ENCODE measurements around the gene CNTN4. TPM values are rescaled to one million over a fixed set of nuclear protein-coding genes. Genes with fewer than 3 reads are reported as not detected.
"Not testable (repeated sequence)": the region's sequence is repeated elsewhere in the genome, so short reads cannot be mapped to it uniquely, and the experiment has no call there.

Gene CNTN4
- polyA plus RNA-seq, 1 donor from 2014 or later = not detected

GRCh38 chr3:2984005-2984830 is 885.6 kb downstream of the CNTN4 start:
- H3K4me1 Mint-ChIP-seq = no peaks in the 10 kb centered on the region

GRCh38 chr3:2984831-2985220 is 886.2 kb downstream of the CNTN4 start:
- Mint-ChIP-seq H3K27me3 (no peaks in the 10 kb centered on the region), H3K27ac (no peak overlapping the region), H3K9me3 (no peaks in the 10 kb centered on the region), H3K4me3 (no peak overlapping the region), H3K4me1 (no peaks in the 10 kb centered on the region), H3K36me3 (no peaks in the 10 kb centered on the region)

More at GRCh38 chr3:2984005-2984830, 885.6 kb downstream of the CNTN4 start:
- Mint-ChIP-seq H3K4me3 (no peak overlapping the region), H3K9me3 (no peaks in the 10 kb centered on the region), H3K27me3 (no peaks in the 10 kb centered on the region), H3K27ac (no peak overlapping the region), H3K36me3 (no peaks in the 10 kb centered on the region)

GRCh38 chr3:2985479-2985878 is 886.8 kb downstream of the CNTN4 start:
- no peaks in the 10 kb centered on the region for H3K4me1 Mint-ChIP-seq
- H3K4me3 Mint-ChIP-seq = no peak overlapping the region
- H3K27me3 Mint-ChIP-seq = peaks cover 3% of the 10 kb centered on the region
- no peak overlapping the region for H3K27ac Mint-ChIP-seq
- H3K9me3 Mint-ChIP-seq = no peaks in the 10 kb centered on the region
- H3K36me3 Mint-ChIP-seq = no peaks in the 10 kb centered on the region

- Mint-ChIP-seq H3K4me1 (peaks cover 0 to 4% (median 0%) of the 10 kb centered on the region in 3 donors), H3K27me3 (peaks cover 3% of the 10 kb centered on the region), H3K9me3 (no peaks in the 10 kb centered on the region), H3K4me3 (no peak overlapping the region), H3K27ac (no peak overlapping the region), H3K36me3 (no peaks in the 10 kb centered on the region)
Measured at GRCh38 chr3:2992534-2992933, 893.9 kb downstream of the CNTN4 start.

GRCh38 chr3:2993130-2993529 is 894.5 kb downstream of the CNTN4 start:
- H3K36me3 Mint-ChIP-seq, H3K27me3 Mint-ChIP-seq, H3K27ac Mint-ChIP-seq, H3K4me3 Mint-ChIP-seq, H3K9me3 Mint-ChIP-seq, H3K4me1 Mint-ChIP-seq: not testable (repeated sequence)

GRCh38 chr3:2993736-2994135 is 895.1 kb downstream of the CNTN4 start:
- peaks cover 3% of the 10 kb centered on the region for H3K27me3 Mint-ChIP-seq
- no peak overlapping the region for H3K27ac Mint-ChIP-seq
- peaks cover 0 to 4% (median 0%) of the 10 kb centered on the region in 3 donors for H3K4me1 Mint-ChIP-seq
- no peaks in the 10 kb centered on the region for H3K9me3 Mint-ChIP-seq
- no peak overlapping the region for H3K4me3 Mint-ChIP-seq
- H3K36me3 Mint-ChIP-seq = no peaks in the 10 kb centered on the region

GRCh38 chr3:2995195-2995594 is 896.5 kb downstream of the CNTN4 start:
- Mint-ChIP-seq H3K36me3 (peaks cover 2% of the 10 kb centered on the region), H3K27me3 (peaks cover 4% of the 10 kb centered on the region), H3K9me3 (peaks cover 0 to 6% (median 4%) of the 10 kb centered on the region in 3 donors), H3K4me1 (peaks cover 0 to 4% (median 0%) of the 10 kb centered on the region in 3 donors), H3K4me3 (no peak overlapping the region), H3K27ac (no peak overlapping the region)

GRCh38 chr3:3005146-3005744 is 906.6 kb downstream of the CNTN4 start:
- H3K9me3 Mint-ChIP-seq = peaks cover 0 to 1% (median 1%) of the 10 kb centered on the region in 3 donors
- no peak overlapping the region for H3K27ac Mint-ChIP-seq
- no peaks in the 10 kb centered on the region for H3K4me1 Mint-ChIP-seq
- H3K4me3 Mint-ChIP-seq = no peak overlapping the region
- H3K36me3 Mint-ChIP-seq = no peaks in the 10 kb centered on the region
- H3K27me3 Mint-ChIP-seq = peaks cover 8% of the 10 kb centered on the region

GRCh38 chr3:3013317-3014052 is 914.8 kb downstream of the CNTN4 start:
- Mint-ChIP-seq H3K27me3 (peaks cover 10% of the 10 kb centered on the region), H3K4me1 (peaks cover 0 to 3% (median 0%) of the 10 kb centered on the region in 3 donors), H3K36me3 (no peaks in the 10 kb centered on the region), H3K27ac (no peak overlapping the region), H3K9me3 (peaks cover 0 to 1% (median 1%) of the 10 kb centered on the region in 3 donors), H3K4me3 (no peak overlapping the region)

GRCh38 chr3:3015185-3016089 is 916.8 kb downstream of the CNTN4 start:
- H3K4me3 Mint-ChIP-seq = no peak overlapping the region
- H3K4me1 Mint-ChIP-seq = peaks cover 0 to 3% (median 0%) of the 10 kb centered on the region in 3 donors
- H3K36me3 Mint-ChIP-seq = no peaks in the 10 kb centered on the region
- no peak overlapping the region for H3K27ac Mint-ChIP-seq
- H3K27me3 Mint-ChIP-seq = peaks cover 12% of the 10 kb centered on the region
- H3K9me3 Mint-ChIP-seq = no peaks in the 10 kb centered on the region

GRCh38 chr3:3016226-3016625 is 917.6 kb downstream of the CNTN4 start:
- Mint-ChIP-seq H3K27me3 (peaks cover 12% of the 10 kb centered on the region), H3K9me3 (no peaks in the 10 kb centered on the region), H3K27ac (no peak overlapping the region), H3K36me3 (no peaks in the 10 kb centered on the region), H3K4me3 (no peak overlapping the region), H3K4me1 (peaks cover 0 to 3% (median 0%) of the 10 kb centered on the region in 3 donors)

GRCh38 chr3:3020209-3020608 is 921.5 kb downstream of the CNTN4 start:
- H3K4me3 Mint-ChIP-seq = no peak overlapping the region
- H3K27ac Mint-ChIP-seq = no peak overlapping the region
- H3K27me3 Mint-ChIP-seq = peaks cover 11% of the 10 kb centered on the region
- no peaks in the 10 kb centered on the region for H3K36me3 Mint-ChIP-seq
- H3K9me3 Mint-ChIP-seq = no peaks in the 10 kb centered on the region
- H3K4me1 Mint-ChIP-seq = no peaks in the 10 kb centered on the region

GRCh38 chr3:3023111-3023745 is 924.6 kb downstream of the CNTN4 start:
- H3K27ac Mint-ChIP-seq = no peak overlapping the region
- no peak overlapping the region for H3K4me3 Mint-ChIP-seq
- H3K36me3 Mint-ChIP-seq = no peaks in the 10 kb centered on the region
- H3K9me3 Mint-ChIP-seq = peaks cover 0 to 4% (median 0%) of the 10 kb centered on the region in 3 donors
- H3K4me1 Mint-ChIP-seq = peaks cover 0 to 5% (median 2%) of the 10 kb centered on the region in 3 donors
- peaks cover 4% of the 10 kb centered on the region for H3K27me3 Mint-ChIP-seq

GRCh38 chr3:3027976-3028567 is 929.4 kb downstream of the CNTN4 start:
- Mint-ChIP-seq H3K27ac (peak overlapping the region in 2 of 3 donors; percentile 55 to 68), H3K36me3 (no peaks in the 10 kb centered on the region), H3K27me3 (no peaks in the 10 kb centered on the region), H3K4me3 (peak overlapping the region in 2 of 4 donors; percentile 28 to 50), H3K4me1 (peaks cover 0 to 7% (median 3%) of the 10 kb centered on the region in 3 donors), H3K9me3 (peaks cover 0 to 4% (median 0%) of the 10 kb centered on the region in 3 donors)
